Measurements from ENCODE around the gene ORC4.

Gene ORC4

GRCh38 chr2:148020111-148021058 is at the start of gene ORC4:
Gene ORC4 (minus strand): TSS chr2:148020737. CDS start chr2:147975958, 44,779 bp downstream.
- Histone ChIP-seq H3K27ac (ENCODE audit: low read length) (no peak within 1 kb of the TSS), H3K27me3 (ENCODE audit: control insufficient read depth, insufficient read depth, low read length) (no peaks in the 10 kb centered on the region), H3K4me3 (ENCODE audit: low read length) (peak within 1 kb of the TSS; percentile 92), H3K4me1 (ENCODE audit: control insufficient read depth, insufficient read depth, low read length) (no peaks in the 10 kb centered on the region), H3K9me3 (ENCODE audit: control insufficient read depth, insufficient read depth, low read length) (no peaks in the 10 kb centered on the region), H3K36me3 (ENCODE audit: control insufficient read depth, insufficient read depth, low read length) (no peaks in the 10 kb centered on the region)
- DNase-seq (ENCODE audit: low read depth, low spot score): peak; percentile 98
- no CpG with 5 or more reads among the region's 52 CpGs for WGBS (ENCODE audit: insufficient coverage, insufficient read length)

GRCh38 chr2:148067801-148068200 is 47.3 kb upstream of the ORC4 start:
- Histone ChIP-seq H3K4me1 (ENCODE audit: control insufficient read depth, insufficient read depth, low read length) (no peaks in the 10 kb centered on the region), H3K27me3 (ENCODE audit: control insufficient read depth, insufficient read depth, low read length) (no peaks in the 10 kb centered on the region), H3K27ac (ENCODE audit: low read length) (no peak overlapping the region), H3K4me3 (ENCODE audit: low read length) (no peak overlapping the region), H3K36me3 (ENCODE audit: control insufficient read depth, insufficient read depth, low read length) (no peaks in the 10 kb centered on the region), H3K9me3 (ENCODE audit: control insufficient read depth, insufficient read depth, low read length) (no peaks in the 10 kb centered on the region)
- DNase-seq (ENCODE audit: low read depth, low spot score): no peak
- WGBS (ENCODE audit: insufficient coverage, insufficient read length): no CpG with 5 or more reads among the region's 1 CpG

GRCh38 chr2:148065936-148066335 is 45.4 kb upstream of the ORC4 start:
- Histone ChIP-seq H3K4me1 (ENCODE audit: control insufficient read depth, insufficient read depth, low read length) (no peaks in the 10 kb centered on the region), H3K27me3 (ENCODE audit: control insufficient read depth, insufficient read depth, low read length) (no peaks in the 10 kb centered on the region), H3K27ac (ENCODE audit: low read length) (no peak overlapping the region), H3K4me3 (ENCODE audit: low read length) (no peak overlapping the region), H3K36me3 (ENCODE audit: control insufficient read depth, insufficient read depth, low read length) (no peaks in the 10 kb centered on the region), H3K9me3 (ENCODE audit: control insufficient read depth, insufficient read depth, low read length) (no peaks in the 10 kb centered on the region)
- no peak for DNase-seq (ENCODE audit: low read depth, low spot score)
- WGBS (ENCODE audit: insufficient coverage, insufficient read length): no CpG with 5 or more reads among the region's 6 CpGs

- Histone ChIP-seq H3K4me3 (ENCODE audit: low read length) (no peak overlapping the region), H3K4me1 (ENCODE audit: control insufficient read depth, insufficient read depth, low read length) (no peaks in the 10 kb centered on the region), H3K36me3 (ENCODE audit: control insufficient read depth, insufficient read depth, low read length) (no peaks in the 10 kb centered on the region), H3K27me3 (ENCODE audit: control insufficient read depth, insufficient read depth, low read length) (no peaks in the 10 kb centered on the region), H3K27ac (ENCODE audit: low read length) (no peak overlapping the region), H3K9me3 (ENCODE audit: control insufficient read depth, insufficient read depth, low read length) (no peaks in the 10 kb centered on the region)
- WGBS (ENCODE audit: insufficient coverage, insufficient read length): no CpG with 5 or more reads among the region's 2 CpGs
- DNase-seq (ENCODE audit: low read depth, low spot score): no peak
Observed at GRCh38 chr2:148063633-148064032, 43.1 kb upstream of the ORC4 start.

- Histone ChIP-seq H3K4me1 (ENCODE audit: control insufficient read depth, insufficient read depth, low read length) (no peaks in the 10 kb centered on the region), H3K36me3 (ENCODE audit: control insufficient read depth, insufficient read depth, low read length) (no peaks in the 10 kb centered on the region), H3K27me3 (ENCODE audit: control insufficient read depth, insufficient read depth, low read length) (no peaks in the 10 kb centered on the region), H3K4me3 (ENCODE audit: low read length) (no peak overlapping the region), H3K27ac (ENCODE audit: low read length) (no peak overlapping the region), H3K9me3 (ENCODE audit: control insufficient read depth, insufficient read depth, low read length) (no peaks in the 10 kb centered on the region)
- DNase-seq (ENCODE audit: low read depth, low spot score): no peak
- WGBS (ENCODE audit: insufficient coverage, insufficient read length): no CpG with 5 or more reads among the region's 1 CpG
Observed at GRCh38 chr2:148058641-148059040, 38.1 kb upstream of the ORC4 start.

- Histone ChIP-seq H3K4me3 (ENCODE audit: low read length) (no peak overlapping the region), H3K4me1 (ENCODE audit: control insufficient read depth, insufficient read depth, low read length) (no peaks in the 10 kb centered on the region), H3K36me3 (ENCODE audit: control insufficient read depth, insufficient read depth, low read length) (no peaks in the 10 kb centered on the region), H3K9me3 (ENCODE audit: control insufficient read depth, insufficient read depth, low read length) (no peaks in the 10 kb centered on the region), H3K27ac (ENCODE audit: low read length) (no peak overlapping the region), H3K27me3 (ENCODE audit: control insufficient read depth, insufficient read depth, low read length) (no peaks in the 10 kb centered on the region)
- no peak for DNase-seq (ENCODE audit: low read depth, low spot score)
- no CpG with 5 or more reads among the region's 3 CpGs for WGBS (ENCODE audit: insufficient coverage, insufficient read length)
Observed at GRCh38 chr2:148052687-148053086, 32.1 kb upstream of the ORC4 start.

GRCh38 chr2:148049284-148049683 is 28.7 kb upstream of the ORC4 start:
- no peaks in the 10 kb centered on the region for H3K27me3 ChIP-seq (ENCODE audit: control insufficient read depth, insufficient read depth, low read length)
- no peak for DNase-seq (ENCODE audit: low read depth, low spot score)
- no peaks in the 10 kb centered on the region for H3K9me3 ChIP-seq (ENCODE audit: control insufficient read depth, insufficient read depth, low read length)
- no peaks in the 10 kb centered on the region for H3K36me3 ChIP-seq (ENCODE audit: control insufficient read depth, insufficient read depth, low read length)
- no peaks in the 10 kb centered on the region for H3K4me1 ChIP-seq (ENCODE audit: control insufficient read depth, insufficient read depth, low read length)
- H3K4me3 ChIP-seq (ENCODE audit: low read length): no peak overlapping the region
- H3K27ac ChIP-seq (ENCODE audit: low read length): no peak overlapping the region

- no peak overlapping the region for H3K27ac ChIP-seq (ENCODE audit: low read length)
- H3K36me3 ChIP-seq (ENCODE audit: control insufficient read depth, insufficient read depth, low read length): no peaks in the 10 kb centered on the region
- no peaks in the 10 kb centered on the region for H3K27me3 ChIP-seq (ENCODE audit: control insufficient read depth, insufficient read depth, low read length)
- H3K4me3 ChIP-seq (ENCODE audit: low read length): no peak overlapping the region
- WGBS (ENCODE audit: insufficient coverage, insufficient read length): no CpG with 5 or more reads among the region's 1 CpG
- H3K9me3 ChIP-seq (ENCODE audit: control insufficient read depth, insufficient read depth, low read length): no peaks in the 10 kb centered on the region
- H3K4me1 ChIP-seq (ENCODE audit: control insufficient read depth, insufficient read depth, low read length): no peaks in the 10 kb centered on the region
- DNase-seq (ENCODE audit: low read depth, low spot score): no peak
Observed at GRCh38 chr2:148048475-148049221, 28.1 kb upstream of the ORC4 start.

GRCh38 chr2:148046802-148047201 is 26.3 kb upstream of the ORC4 start:
- DNase-seq (ENCODE audit: low read depth, low spot score): no peak
- no CpG with 5 or more reads among the region's 1 CpG for WGBS (ENCODE audit: insufficient coverage, insufficient read length)
- H3K4me1 ChIP-seq (ENCODE audit: control insufficient read depth, insufficient read depth, low read length): no peaks in the 10 kb centered on the region
- H3K4me3 ChIP-seq (ENCODE audit: low read length): no peak overlapping the region
- no peak overlapping the region for H3K27ac ChIP-seq (ENCODE audit: low read length)
- no peaks in the 10 kb centered on the region for H3K27me3 ChIP-seq (ENCODE audit: control insufficient read depth, insufficient read depth, low read length)
- no peaks in the 10 kb centered on the region for H3K9me3 ChIP-seq (ENCODE audit: control insufficient read depth, insufficient read depth, low read length)
- no peaks in the 10 kb centered on the region for H3K36me3 ChIP-seq (ENCODE audit: control insufficient read depth, insufficient read depth, low read length)

GRCh38 chr2:148044322-148044721 is 23.8 kb upstream of the ORC4 start:
- WGBS (ENCODE audit: insufficient coverage, insufficient read length): no CpG with 5 or more reads among the region's 2 CpGs
- no peaks in the 10 kb centered on the region for H3K4me1 ChIP-seq (ENCODE audit: control insufficient read depth, insufficient read depth, low read length)
- DNase-seq (ENCODE audit: low read depth, low spot score): no peak
- H3K27me3 ChIP-seq (ENCODE audit: control insufficient read depth, insufficient read depth, low read length): no peaks in the 10 kb centered on the region
- H3K36me3 ChIP-seq (ENCODE audit: control insufficient read depth, insufficient read depth, low read length): no peaks in the 10 kb centered on the region
- no peaks in the 10 kb centered on the region for H3K9me3 ChIP-seq (ENCODE audit: control insufficient read depth, insufficient read depth, low read length)
- H3K27ac ChIP-seq (ENCODE audit: low read length): no peak overlapping the region
- H3K4me3 ChIP-seq (ENCODE audit: low read length): no peak overlapping the region
